H1 (cell line): ENCODE measurements around the gene KATNIP. TPM values are rescaled to one million over a fixed set of nuclear protein-coding genes. Genes with fewer than 3 reads are reported as not detected.

Source experiments
- CTCF ChIA-PET: fragments of 300-600 bp; sonication (Branson Sonifier 250); formaldehyde crosslinking; loops from one replicate; lab custom pipeline; 2021; ENCODE audit not compliant: partially characterized antibody; lab: Charles Lee
- POLR2A ChIA-PET: fragments of 300-600 bp; sonication (Branson Sonifier 250); formaldehyde crosslinking; loops from one replicate; lab custom pipeline; 2021; ENCODE audit warnings: inconsistent platforms; ENCODE audit not compliant: partially characterized antibody; lab: Charles Lee
- DNase-seq, 2 experiments: peaks; one replicate each; pipeline versions ENCODE4 v3.0.0 to v3.0.0-alpha.2; 2010 to 2022; ENCODE audit warnings: low spot score in 2 of 2, low read depth in 1 of 2, mixed read lengths in 1 of 2
- FAIRE-seq: peaks from 2 replicates; lab custom pipeline; 2011; peaks lifted over from hg19 to GRCh38; lab: Jason Lieb, UNC
- H2AFZ ChIP-seq: 2 replicates; pipeline ENCODE4 v1.8.1; 2012; ENCODE audit warnings: low read length, inconsistent platforms
- H2AK5ac ChIP-seq: 2 replicates; pipeline ENCODE4 v1.6.1; 2013; ENCODE audit warnings: low read depth, low read length
- H2BK120ac ChIP-seq: replicated peaks from 2 replicates; pipeline ENCODE3; 2013; ENCODE audit warnings: low read depth, low read length, inconsistent platforms
- H2BK12ac ChIP-seq: 2 replicates; pipeline ENCODE4 v1.6.1; 2013; ENCODE audit warnings: low read depth, low read length
- H2BK15ac ChIP-seq: 2 replicates; pipeline ENCODE4 v1.6.1; 2013; ENCODE audit warnings: low read length
- H2BK20ac ChIP-seq: 2 replicates; pipeline ENCODE4 v1.6.1; 2013; ENCODE audit warnings: low read length
- H2BK5ac ChIP-seq: 2 replicates; pipeline ENCODE4 v1.6.1; 2013; ENCODE audit warnings: low read depth, low read length
- H3K14ac ChIP-seq: 2 replicates; pipeline ENCODE4 v1.6.1; 2013; ENCODE audit warnings: inconsistent platforms; ENCODE audit not compliant: insufficient read length
- H3K18ac ChIP-seq: 2 replicates; pipeline ENCODE4 v1.6.1; 2013; ENCODE audit warnings: low read length; ENCODE audit errors: extremely low read depth
- H3K23ac ChIP-seq: 2 replicates; pipeline ENCODE4 v1.6.1; 2013; ENCODE audit warnings: inconsistent platforms; ENCODE audit not compliant: insufficient read length
- H3K23me2 ChIP-seq: 2 replicates; pipeline ENCODE4 v1.6.1; 2013; ENCODE audit warnings: low read depth, low read length
- H3K27ac ChIP-seq: 2 replicates; pipeline ENCODE4 v1.6.1; 2011; ENCODE audit warnings: low read depth, low read length, inconsistent platforms
- H3K27me3 ChIP-seq, 4 experiments: replicated peaks in 1 of 4; 1 replicate in 1 of 4; 2 replicates in 3 of 4; pipeline versions ENCODE4 v1.6.1 to v1.8.1; 2011 to 2013; ENCODE audit warnings: low read length in 3 of 4, mild to moderate bottlenecking in 3 of 4, inconsistent platforms in 2 of 4, mixed read lengths in 2 of 4, moderate library complexity in 1 of 4; ENCODE audit not compliant: control insufficient read depth in 3 of 4, insufficient read depth in 3 of 4; ENCODE audit errors: extremely low read depth in 1 of 4
- H3K36me3 ChIP-seq, 4 experiments: 2 replicates each; pipeline versions ENCODE4 v1.6.1 to v1.8.1; 2011 to 2013; ENCODE audit warnings: mild to moderate bottlenecking in 4 of 4, low read length in 3 of 4, moderate library complexity in 2 of 4, control low read depth in 1 of 4, inconsistent platforms in 1 of 4; ENCODE audit not compliant: insufficient read depth in 4 of 4, control insufficient read depth in 2 of 4
- H3K4ac ChIP-seq: replicated peaks from 2 replicates; pipeline ENCODE3; 2013; ENCODE audit warnings: low read length, low read depth, mixed read lengths, inconsistent platforms; ENCODE audit not compliant: insufficient read length
- H3K4me1 ChIP-seq, 4 experiments: replicated peaks in 1 of 4; 1 replicate in 1 of 4; 2 replicates in 3 of 4; pipeline versions ENCODE4 v1.6.1 to v1.8.1; 2011 to 2013; ENCODE audit warnings: low read length in 3 of 4, inconsistent platforms in 2 of 4, mixed read lengths in 1 of 4; ENCODE audit not compliant: insufficient read depth in 4 of 4, control insufficient read depth in 3 of 4
- H3K4me2 ChIP-seq, 2 experiments: 2 replicates each; pipeline versions ENCODE4 v1.6.1 to v1.8.1; 2011 to 2013; ENCODE audit warnings: low read depth in 2 of 2, low read length in 2 of 2, control low read depth in 1 of 2, inconsistent platforms in 1 of 2, mild to moderate bottlenecking in 1 of 2; ENCODE audit not compliant: insufficient read depth in 1 of 2
- H3K4me3 ChIP-seq, 4 experiments: fragments of 200-600, 300-600 bp in 1 of 4; sonication (generic), shearing (Covaris generic), sonication (Bioruptor Twin) in 1 of 4; 2 replicates each; pipeline versions ENCODE4 v1.5.1 to v1.8.1; 2011 to 2016; ENCODE audit warnings: low read length in 4 of 4, low read depth in 3 of 4, control low read depth in 2 of 4, inconsistent platforms in 2 of 4, mild to moderate bottlenecking in 2 of 4, mixed read lengths in 1 of 4, moderate library complexity in 1 of 4; ENCODE audit not compliant: insufficient read depth in 2 of 4; ENCODE audit errors: extremely low read depth in 1 of 4
- H3K56ac ChIP-seq: replicated peaks from 2 replicates; pipeline ENCODE3; 2013; ENCODE audit warnings: low read depth, mild to moderate bottlenecking, mixed read lengths, low read length, inconsistent platforms; ENCODE audit not compliant: insufficient read length
- H3K79me1 ChIP-seq: 2 replicates; pipeline ENCODE4 v1.6.1; 2013; ENCODE audit warnings: low read depth, low read length, control low read depth
- H3K79me2 ChIP-seq, 2 experiments: 2 replicates each; pipeline versions ENCODE4 v1.6.1 to v1.8.1; 2012 to 2013; ENCODE audit warnings: low read length in 2 of 2, mild to moderate bottlenecking in 2 of 2, inconsistent platforms in 1 of 2; ENCODE audit not compliant: insufficient read depth in 2 of 2, control insufficient read depth in 1 of 2
- H3K9ac ChIP-seq, 4 experiments: replicated peaks in 1 of 4; 1 replicate in 1 of 4; 2 replicates in 3 of 4; pipeline versions ENCODE4 v1.6.1 to v1.8.1; 2011 to 2013; ENCODE audit warnings: low read depth in 3 of 4, low read length in 3 of 4, control low read depth in 2 of 4, mild to moderate bottlenecking in 2 of 4, moderate library complexity in 2 of 4, inconsistent platforms in 1 of 4; ENCODE audit errors: extremely low read depth in 1 of 4
- H3K9me3 ChIP-seq, 2 experiments: 2 replicates each; pipeline versions ENCODE4 v1.6.1 to v1.8.1; 2012 to 2013; ENCODE audit warnings: mild to moderate bottlenecking in 2 of 2, moderate library complexity in 2 of 2, control low read depth in 1 of 2, inconsistent platforms in 1 of 2, low read depth in 1 of 2, low read length in 1 of 2, mixed read lengths in 1 of 2; ENCODE audit not compliant: insufficient read depth in 2 of 2
- H4K20me1 ChIP-seq, 2 experiments: replicated peaks in 1 of 2; 2 replicates each; pipeline versions ENCODE3 to v1.8.1; 2011 to 2013; ENCODE audit warnings: inconsistent platforms in 2 of 2, low read length in 2 of 2, mild to moderate bottlenecking in 1 of 2; ENCODE audit not compliant: insufficient read depth in 2 of 2, control insufficient read depth in 1 of 2
- H4K5ac ChIP-seq: 2 replicates; pipeline ENCODE4 v1.6.1; 2013; ENCODE audit warnings: low read length, low read depth, mixed read lengths, inconsistent platforms; ENCODE audit not compliant: insufficient read length
- H4K8ac ChIP-seq: 2 replicates; pipeline ENCODE4 v1.8.0; 2013; ENCODE audit warnings: mild to moderate bottlenecking, moderate library complexity, low read length, inconsistent platforms; ENCODE audit not compliant: insufficient read depth; ENCODE audit errors: extremely low read depth
- H4K91ac ChIP-seq: replicated peaks from 2 replicates; pipeline ENCODE3; 2013; ENCODE audit warnings: low read length, mixed read lengths, inconsistent platforms; ENCODE audit not compliant: insufficient read length
- CHD1 ChIP-seq: IDR thresholded peaks from 2 replicates; pipeline ENCODE4 v1.6.1; 2012; ENCODE audit warnings: low read depth, low read length, improper control_type of control experiment
- FOSL1 ChIP-seq: IDR thresholded peaks from 2 replicates; pipeline ENCODE4 v1.6.1; 2011; ENCODE audit warnings: mild to moderate bottlenecking, low read depth, low read length, moderate library complexity; ENCODE audit not compliant: insufficient read depth
- KDM5A ChIP-seq: fragments of 200-600 bp; IDR thresholded peaks from 2 replicates; pipeline ENCODE4 v1.7.1; 2012; ENCODE audit warnings: mild to moderate bottlenecking, low read length, inconsistent platforms, mixed read lengths
- NANOG ChIP-seq: IDR thresholded peaks from 2 replicates; pipeline ENCODE4 v1.6.1; 2011; ENCODE audit warnings: low read length, low read depth, mild to moderate bottlenecking, inconsistent platforms; ENCODE audit not compliant: insufficient read depth, poor library complexity, severe bottlenecking
- RAD21 ChIP-seq, 2 experiments: IDR thresholded peaks in 1 of 2; conservative IDR thresholded peaks in 1 of 2; 2 replicates each; pipeline ENCODE4 v1.6.1; 2011; ENCODE audit warnings: low read depth in 2 of 2, low read length in 2 of 2, improper control_type of control experiment in 1 of 2, inconsistent platforms in 1 of 2, mild to moderate bottlenecking in 1 of 2, moderate library complexity in 1 of 2
- SAP30 ChIP-seq: fragments of 300-600 bp; sonication (generic); IDR thresholded peaks from 2 replicates; pipeline ENCODE4 v1.7.1; 2012; ENCODE audit warnings: low read length, moderate library complexity, mild to moderate bottlenecking, inconsistent platforms; ENCODE audit not compliant: insufficient read depth, insufficient replicate concordance
- SP1 ChIP-seq: IDR thresholded peaks from 2 replicates; pipeline ENCODE4 v1.6.1; 2011; ENCODE audit warnings: low read depth, low read length
- SP2 ChIP-seq: IDR thresholded peaks from 2 replicates; pipeline ENCODE4 v1.6.1; 2012; ENCODE audit warnings: mild to moderate bottlenecking, low read length, inconsistent platforms
- WGBS, 2 experiments: shearing (Covaris generic) in 1 of 2; methylation state at CpG; one replicate each; pipeline versions ENCODE4 v1.1.6 to v1.1.7; 2013 to 2015; ENCODE audit warnings: low lambda C conversion rate in 2 of 2, mixed read lengths in 2 of 2, inconsistent platforms in 1 of 2, low coverage in 1 of 2, missing lambda C conversion rate in 1 of 2; ENCODE audit not compliant: insufficient replicate concordance in 2 of 2, insufficient coverage in 1 of 2, insufficient read length in 1 of 2; ENCODE audit errors: extremely low coverage in 1 of 2, missing lambda C conversion rate in 1 of 2; 5-methylcytosine and 5-hydroxymethylcytosine counted together
- polyA plus RNA-seq, 7 experiments: library from polyadenylated mRNA; depleted of rRNA in 3 of 7; stranded (reverse) in 5 of 7; unstranded in 2 of 7; fragments of >200 nt in 5 of 7; fragments of 200-250 nt in 2 of 7; gene quantifications; 1 replicate in 5 of 7; 2 replicates in 1 of 7; 4 replicates in 1 of 7; pipeline versions ENCODE4 v1.2.1 to v1.2.3, GENCODE V29; 2011 to 2013; ENCODE audit warnings: missing spikeins in 2 of 7, mixed read lengths in 2 of 7
- total RNA-seq: library from RNA; stranded (reverse); fragmentation: NEBNext Ultra II Directional; extraction: Animal tissue kit (Norgen Biotek cat#: 25700); gene quantifications from 2 replicates; pipeline ENCODE4 v1.2.1, GENCODE V29; 2021

KATNIP gene
- total and polyA plus RNA-seq, 2 of the 8 experiments (the other 6 are each of a cell fraction or from before 2014, with no cell fraction given) = 7.9 to 20.0 TPM

DNA sequence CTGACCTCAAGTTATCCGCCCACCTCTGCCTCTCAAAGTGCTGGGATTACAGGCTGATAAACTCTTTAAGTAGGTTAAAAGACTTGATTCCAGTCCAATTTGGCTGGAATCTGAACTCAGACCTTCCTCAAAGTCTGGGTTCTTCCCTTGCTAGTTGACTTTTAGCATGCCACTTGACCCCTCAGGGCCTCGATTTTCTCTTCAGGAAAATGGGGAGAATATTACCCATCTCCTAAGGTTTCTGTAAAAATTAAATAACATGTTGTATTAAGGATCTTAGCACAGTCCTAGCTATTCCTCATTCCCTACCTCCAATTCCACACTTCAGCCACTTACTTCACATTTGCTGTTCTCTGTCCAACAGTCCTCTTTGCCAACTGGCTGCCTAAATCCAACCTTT, 2.1 kb upstream of the KATNIP start:
- Histone ChIP-seq H3K23ac (no peak overlapping the region), H3K4me2 (peak overlapping the region in 1 of 2 experiments; percentile 83; a peak in 1 of 4 replicates), H3K18ac (no peak overlapping the region), H3K14ac (no peak overlapping the region), H2BK15ac (no peak overlapping the region), H2AFZ (no peak overlapping the region), H4K8ac (no peak overlapping the region), H3K27ac (no peak overlapping the region), H3K23me2 (peaks cover 5% of the 10 kb centered on the region; the same call in 1 of the 2 replicates), H4K91ac (no peak overlapping the region), H2BK20ac (no peak overlapping the region), H3K4me3 (no peak overlapping the region), H3K79me2 (peaks cover 25 to 41% of the 10 kb centered on the region in 2 experiments), H3K79me1 (peaks cover 10% of the 10 kb centered on the region), H3K9me3 (no peaks in the 10 kb centered on the region), H3K27me3 (no peaks in the 10 kb centered on the region), H3K56ac (no peak overlapping the region), H2BK120ac (no peak overlapping the region), H2BK5ac (no peak overlapping the region), H2BK12ac (no peak overlapping the region), H2AK5ac (no peak overlapping the region), H4K5ac (no peak overlapping the region), H4K20me1 (peaks cover 5 to 12% of the 10 kb centered on the region in 2 experiments), H3K4me1 (peaks cover 0 to 5% (median 3%) of the 10 kb centered on the region in 4 experiments; a peak in 3 of 7 replicates), H3K9ac (no peak overlapping the region), H3K36me3 (peaks cover 8 to 28% (median 21%) of the 10 kb centered on the region in 4 experiments; a peak in 7 of 8 replicates), H3K4ac (no peak overlapping the region)
- CTCF ChIA-PET = no interaction called here
- TF ChIP-seq CHD1 = no peak
- TF ChIP-seq KDM5A = no peak
- no peak for TF ChIP-seq RAD21 (IDR thresholded peaks at IDR 0.05 in 1 of 2, conservative IDR thresholded peaks at IDR 0.05 in 1 of 2; ENCODE audit: low read depth in 2 of 2, low read length in 2 of 2)
- TF ChIP-seq FOSL1 = no peak
- TF ChIP-seq SP1 = no peak
- TF ChIP-seq SAP30 = no peak
- no peak for TF ChIP-seq NANOG
- no peak for TF ChIP-seq SP2
- POLR2A ChIA-PET = interaction anchor here (1.1 to 1.2 kb wide), 3 partner anchors 10 to 22 kb away, joined by 3 to 4 read pairs (median 4); no protein-coding TSS in a partner anchor
- FAIRE-seq (no peak), DNase-seq (no peak)
- WGBS, 2 experiments = 90% methylated on average over 2 of the region's 2 CpGs; no CpG with 5 or more reads in 1 of the 2 experiments
